Neural cell (in vitro differentiated cells): ENCODE data around the gene LRRIQ4. TPM values are rescaled to one million over a fixed set of nuclear protein-coding genes. Genes with fewer than 3 reads are reported as not detected.

ENCODE experiments used
- H2AFZ ChIP-seq: fragments of 200-600, 300-800 bp; sonication (generic), shearing (Covaris generic); 2 replicates; pipeline ENCODE4 v1.6.0; 2014; ENCODE audit warnings: low read depth, mild to moderate bottlenecking, antibody characterized with exemption, low read length, moderate library complexity
- H3F3A ChIP-seq: fragments of 200-600 bp; shearing (Covaris generic); 2 replicates; pipeline ENCODE4 v1.6.1; 2016; ENCODE audit warnings: mild to moderate bottlenecking, moderate library complexity, mixed read lengths, antibody characterized with exemption, low read length; ENCODE audit not compliant: insufficient read depth, poor library complexity, severe bottlenecking
- H3K27ac ChIP-seq: fragments of 200-600, 300-800 bp; sonication (generic), shearing (Covaris generic); 2 replicates; pipeline ENCODE4 v1.5.1; 2014; ENCODE audit warnings: mild to moderate bottlenecking, low read length, moderate library complexity
- H3K27me3 ChIP-seq: fragments of 300-800, 200-600 bp; sonication (generic), shearing (Covaris generic); 2 replicates; pipeline ENCODE4 v1.6.0; 2014; ENCODE audit warnings: mild to moderate bottlenecking, low read depth, low read length, moderate library complexity; ENCODE audit not compliant: insufficient read depth
- H3K36me3 ChIP-seq: fragments of 300-800, 200-600 bp; sonication (generic), shearing (Covaris generic); 2 replicates; pipeline ENCODE4 v1.5.1; 2014; ENCODE audit warnings: mild to moderate bottlenecking, antibody characterized with exemption, low read length, moderate library complexity; ENCODE audit not compliant: insufficient read depth
- H3K4me2 ChIP-seq: fragments of 300-800, 200-600 bp; sonication (generic), shearing (Covaris generic); 2 replicates; pipeline ENCODE4 v1.6.0; 2014; ENCODE audit warnings: mild to moderate bottlenecking, low read length
- H3K4me3 ChIP-seq: fragments of 300-800, 200-600 bp; sonication (generic), shearing (Covaris generic); 2 replicates; pipeline ENCODE4 v1.5.1; 2014; ENCODE audit warnings: mild to moderate bottlenecking, low read length, moderate library complexity
- H3K79me2 ChIP-seq: fragments of 200-600 bp; shearing (Covaris generic); replicated peaks from 2 replicates; pipeline ENCODE4 v1.6.0; 2014; ENCODE audit warnings: mild to moderate bottlenecking, low read length, moderate library complexity; ENCODE audit not compliant: insufficient read depth
- H3K9ac ChIP-seq: fragments of 300-800, 200-600 bp; sonication (generic), shearing (Covaris generic); 2 replicates; pipeline ENCODE4 v1.6.1; 2016; ENCODE audit warnings: mild to moderate bottlenecking, low read length, mixed read lengths
- H3K9me2 ChIP-seq: fragments of 200-600 bp; shearing (Covaris generic); 2 replicates; pipeline ENCODE4 v1.6.1; 2016; ENCODE audit warnings: mild to moderate bottlenecking, low read length, mixed read lengths; ENCODE audit not compliant: insufficient read depth
- H3K9me3 ChIP-seq: fragments of 200-600, 300-800 bp; sonication (generic), shearing (Covaris generic); 2 replicates; pipeline ENCODE4 v1.6.1; 2016; ENCODE audit warnings: mild to moderate bottlenecking, mixed run types, low read length, moderate library complexity, mixed read lengths
- H4K20me1 ChIP-seq: fragments of 200-600 bp; shearing (Covaris generic); 2 replicates; pipeline ENCODE4 v1.6.1; 2016; ENCODE audit warnings: mild to moderate bottlenecking, mixed run types; ENCODE audit not compliant: insufficient read depth
- CTCF ChIP-seq: fragments of 450-650 bp; IDR thresholded peaks from 2 replicates; pipeline ENCODE4 v1.5.1; 2014; ENCODE audit warnings: antibody characterized with exemption, mild to moderate bottlenecking, moderate library complexity; ENCODE audit not compliant: poor library complexity, severe bottlenecking
- EP300 ChIP-seq: fragments of 450-650 bp; conservative IDR thresholded peaks from 2 replicates; pipeline ENCODE4 v1.6.1; 2014; ENCODE audit warnings: antibody characterized with exemption, mild to moderate bottlenecking, moderate library complexity; ENCODE audit not compliant: poor library complexity, severe bottlenecking
- EZH2 ChIP-seq: fragments of 200-600, 300-800 bp; shearing (Covaris generic), sonication (generic); IDR thresholded peaks from 2 replicates; pipeline ENCODE4 v1.6.1; 2014; ENCODE audit warnings: antibody characterized with exemption, low read length, borderline replicate concordance, mild to moderate bottlenecking; ENCODE audit not compliant: insufficient read depth, poor library complexity, severe bottlenecking
- MXI1 ChIP-seq: fragments of 450-650 bp; conservative IDR thresholded peaks from 2 replicates; pipeline ENCODE4 v1.6.1; 2014; ENCODE audit warnings: antibody characterized with exemption, mild to moderate bottlenecking; ENCODE audit not compliant: poor library complexity, severe bottlenecking
- POLR2AphosphoS5 ChIP-seq: IDR thresholded peaks from 2 replicates; pipeline ENCODE4 v1.6.1; 2012
- RAD21 ChIP-seq: fragments of 450-650 bp; conservative IDR thresholded peaks from 2 replicates; pipeline ENCODE4 v1.6.1; 2014; ENCODE audit warnings: antibody characterized with exemption, mild to moderate bottlenecking, moderate library complexity
- SMC3 ChIP-seq: fragments of 450-650 bp; conservative IDR thresholded peaks from 2 replicates; pipeline ENCODE4 v1.6.1; 2014; ENCODE audit warnings: antibody characterized with exemption, mild to moderate bottlenecking, moderate library complexity; ENCODE audit not compliant: poor library complexity
- TAF1 ChIP-seq: IDR thresholded peaks from 2 replicates; pipeline ENCODE4 v1.6.1; 2012; ENCODE audit warnings: low read depth
- polyA plus RNA-seq: library from polyadenylated mRNA; depleted of rRNA; stranded (reverse); fragments of >200 nt; gene quantifications from 2 replicates; pipeline ENCODE4 v1.2.3, GENCODE V29; 2014
- TF ChIP-seq, protein P1 (sequence below): IDR thresholded peaks from 2 replicates; pipeline ENCODE4 v1.6.1; 2012; ENCODE audit warnings: borderline replicate concordance

The LRRIQ4 gene
- polyA plus RNA-seq, 1 donor from 2014 or later = not detected

DNA sequence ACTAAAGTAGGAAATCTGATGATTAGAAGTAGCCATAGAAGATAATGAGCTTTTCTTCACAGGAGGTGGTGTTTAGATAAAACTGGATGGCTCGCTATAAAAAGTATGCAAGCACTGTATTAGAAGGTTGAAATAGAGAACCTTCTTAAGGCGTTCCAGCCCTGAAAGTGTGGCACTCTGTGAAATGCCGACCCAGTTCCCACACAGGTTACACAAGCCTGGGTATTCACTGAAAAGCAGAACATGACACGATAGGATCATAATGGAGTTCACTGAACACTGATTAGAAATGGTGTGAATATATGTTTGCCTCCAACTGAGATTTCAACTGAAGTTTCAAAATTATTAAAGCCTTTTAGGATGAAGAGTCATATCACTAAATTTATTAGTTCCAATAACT lies 15.0 kb downstream of the LRRIQ4 start:
- Histone ChIP-seq H3K79me2 (no peaks in the 10 kb centered on the region), H3K9me3 (no peaks in the 10 kb centered on the region), H4K20me1 (no peaks in the 10 kb centered on the region), H3F3A (no peaks in the 10 kb centered on the region), H3K4me2 (no peak overlapping the region), H3K27ac (no peak overlapping the region), H3K9ac (no peak overlapping the region), H2AFZ (no peak overlapping the region), H3K36me3 (no peaks in the 10 kb centered on the region), H3K27me3 (no peaks in the 10 kb centered on the region), H3K9me2 (no peaks in the 10 kb centered on the region), H3K4me3 (no peak overlapping the region)
- no peak for TF ChIP-seq TAF1
- TF ChIP-seq CTCF = no peak
- TF ChIP-seq, protein P1, sequence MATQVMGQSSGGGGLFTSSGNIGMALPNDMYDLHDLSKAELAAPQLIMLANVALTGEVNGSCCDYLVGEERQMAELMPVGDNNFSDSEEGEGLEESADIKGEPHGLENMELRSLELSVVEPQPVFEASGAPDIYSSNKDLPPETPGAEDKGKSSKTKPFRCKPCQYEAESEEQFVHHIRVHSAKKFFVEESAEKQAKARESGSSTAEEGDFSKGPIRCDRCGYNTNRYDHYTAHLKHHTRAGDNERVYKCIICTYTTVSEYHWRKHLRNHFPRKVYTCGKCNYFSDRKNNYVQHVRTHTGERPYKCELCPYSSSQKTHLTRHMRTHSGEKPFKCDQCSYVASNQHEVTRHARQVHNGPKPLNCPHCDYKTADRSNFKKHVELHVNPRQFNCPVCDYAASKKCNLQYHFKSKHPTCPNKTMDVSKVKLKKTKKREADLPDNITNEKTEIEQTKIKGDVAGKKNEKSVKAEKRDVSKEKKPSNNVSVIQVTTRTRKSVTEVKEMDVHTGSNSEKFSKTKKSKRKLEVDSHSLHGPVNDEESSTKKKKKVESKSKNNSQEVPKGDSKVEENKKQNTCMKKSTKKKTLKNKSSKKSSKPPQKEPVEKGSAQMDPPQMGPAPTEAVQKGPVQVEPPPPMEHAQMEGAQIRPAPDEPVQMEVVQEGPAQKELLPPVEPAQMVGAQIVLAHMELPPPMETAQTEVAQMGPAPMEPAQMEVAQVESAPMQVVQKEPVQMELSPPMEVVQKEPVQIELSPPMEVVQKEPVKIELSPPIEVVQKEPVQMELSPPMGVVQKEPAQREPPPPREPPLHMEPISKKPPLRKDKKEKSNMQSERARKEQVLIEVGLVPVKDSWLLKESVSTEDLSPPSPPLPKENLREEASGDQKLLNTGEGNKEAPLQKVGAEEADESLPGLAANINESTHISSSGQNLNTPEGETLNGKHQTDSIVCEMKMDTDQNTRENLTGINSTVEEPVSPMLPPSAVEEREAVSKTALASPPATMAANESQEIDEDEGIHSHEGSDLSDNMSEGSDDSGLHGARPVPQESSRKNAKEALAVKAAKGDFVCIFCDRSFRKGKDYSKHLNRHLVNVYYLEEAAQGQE = no peak
- TF ChIP-seq EP300 = no peak
- TF ChIP-seq SMC3 = no peak
- no peak for TF ChIP-seq RAD21
- TF ChIP-seq EZH2 = no peak
- no peak for TF ChIP-seq MXI1
- no peak for TF ChIP-seq POLR2AphosphoS5

DNA sequence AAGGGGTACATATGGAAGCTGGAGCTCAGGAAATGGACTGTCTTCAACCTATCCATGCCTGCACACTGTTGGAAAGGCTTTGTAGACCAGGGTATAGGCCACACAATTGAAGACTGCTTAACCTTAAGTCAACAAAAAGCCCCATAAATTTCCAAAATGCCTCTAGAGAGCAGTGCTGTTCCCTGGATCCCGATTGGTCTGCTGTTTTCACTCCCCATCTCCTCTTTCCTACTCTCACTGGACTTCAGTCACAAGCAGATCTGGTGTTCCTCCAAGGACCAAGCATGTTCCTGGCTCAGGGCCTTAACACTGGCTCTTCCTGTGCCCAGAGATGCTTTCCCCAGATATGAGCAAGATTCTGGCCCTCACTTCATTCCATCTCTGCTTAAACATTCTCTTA lies 22.9 kb downstream of the LRRIQ4 start:
- Histone ChIP-seq H3K9me2 (no peaks in the 10 kb centered on the region), H3K4me2 (no peak overlapping the region), H4K20me1 (no peaks in the 10 kb centered on the region), H3K27me3 (no peaks in the 10 kb centered on the region), H3K27ac (no peak overlapping the region), H3K36me3 (no peaks in the 10 kb centered on the region), H3K9ac (no peak overlapping the region), H3F3A (no peaks in the 10 kb centered on the region), H3K4me3 (no peak overlapping the region), H2AFZ (no peak overlapping the region), H3K9me3 (no peaks in the 10 kb centered on the region), H3K79me2 (no peaks in the 10 kb centered on the region)
- TF ChIP-seq, protein P1 = no peak
- no peak for TF ChIP-seq TAF1
- no peak for TF ChIP-seq POLR2AphosphoS5
- no peak for TF ChIP-seq MXI1
- no peak for TF ChIP-seq SMC3
- TF ChIP-seq EZH2 = no peak
- TF ChIP-seq CTCF = no peak
- TF ChIP-seq RAD21 = no peak
- no peak for TF ChIP-seq EP300
